OCI-LY3 (cell line): ENCODE measurements around the gene HOXC11.

Experiments
- CTCF ChIP-seq: fragments of 200-600, 300-600 bp; sonication (generic); IDR thresholded peaks from 2 replicates; pipeline ENCODE4 v1.5.1; 2014; ENCODE audit warnings: antibody characterized with exemption, low read length, low read depth
- EZH2phosphoT487 ChIP-seq: fragments of 200-600 bp; shearing (Covaris generic); IDR thresholded peaks from 2 replicates; pipeline ENCODE4 v1.6.1; 2018; ENCODE audit warnings: antibody characterized with exemption, mixed run types, low read depth

GRCh38 chr12:53944907-53945847 lies 27.7 kb upstream of the HOXC11 start:
- TF ChIP-seq CTCF = no peak
- no peak for TF ChIP-seq EZH2phosphoT487
